HG03064 (cell line): Measurements from ENCODE around the gene AKAP7.
"Not testable (repeated sequence)": the region's sequence is repeated elsewhere in the genome, so short reads cannot be mapped to it uniquely, and the experiment has no call there.

ENCODE experiments used
- ATAC-seq: cut with Tn5 transposase; IDR thresholded peaks from one replicate; pipeline ENCODE4 v1.9.1; 2021; ENCODE audit warnings: low read depth; ENCODE audit not compliant: unreplicated experiment

Gene AKAP7

DNA sequence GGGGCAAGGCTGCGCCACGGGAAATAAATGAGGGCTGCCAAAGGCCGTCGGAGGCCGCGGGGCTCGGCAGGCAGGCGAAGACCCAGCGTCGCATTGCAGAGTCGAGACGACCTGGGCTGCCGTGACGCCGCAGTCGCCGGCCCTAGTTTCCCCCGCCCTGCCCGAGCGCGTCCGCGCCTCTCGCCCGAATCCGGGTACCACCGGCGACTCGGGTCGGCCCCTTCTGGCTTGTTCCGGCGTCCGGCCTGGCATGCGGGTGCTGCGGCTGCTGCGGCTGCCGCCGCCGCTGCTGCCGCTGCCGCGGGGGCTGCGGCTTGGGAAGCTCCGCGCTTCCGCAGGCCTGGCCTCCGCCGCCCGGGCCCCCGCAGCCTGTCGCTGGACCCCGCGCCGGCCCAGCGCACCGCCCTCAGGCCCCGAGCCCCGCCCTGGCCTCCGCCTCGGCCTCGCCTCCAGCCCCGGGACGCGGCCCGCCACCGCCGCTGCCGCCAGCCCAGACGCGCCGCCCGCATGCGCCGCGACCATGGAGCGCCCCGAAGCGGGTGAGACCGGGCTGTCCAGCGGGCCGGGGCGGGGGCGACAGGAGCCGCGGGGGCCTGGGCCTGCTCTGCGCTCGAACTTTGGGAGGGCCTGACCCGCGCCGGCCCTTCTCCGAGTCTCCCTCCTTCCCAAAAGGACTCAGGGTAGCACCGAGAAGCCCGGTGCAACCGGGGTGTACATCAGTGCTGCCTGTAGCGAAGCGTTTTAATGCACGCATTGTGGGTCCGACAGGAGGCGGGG is at the start of gene AKAP7:
AKAP7 (plus strand) TSS at position 224 of the 777 bp plus-strand sequence; CDS start at position 521, 297 bp downstream.
- peak; percentile 73 for ATAC-seq

DNA sequence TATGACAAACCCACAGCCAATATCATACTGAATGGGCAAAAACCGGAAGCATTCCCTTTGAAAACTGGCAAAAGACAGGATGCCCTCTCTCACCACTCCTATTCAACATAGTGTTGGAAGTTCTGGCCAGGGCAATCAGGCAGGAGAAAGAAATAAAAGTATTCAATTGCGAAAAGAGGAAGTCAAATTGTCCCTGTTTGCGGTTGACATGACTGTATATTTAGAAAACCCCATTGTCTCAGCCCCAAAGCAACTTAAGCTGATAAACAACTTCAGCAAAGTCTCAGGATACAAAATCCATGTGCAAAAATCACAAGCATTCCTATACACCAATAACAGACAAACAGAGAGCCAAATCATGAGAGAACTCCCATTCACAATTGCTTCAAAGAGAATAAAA is 44.9 kb upstream of the AKAP7 start:
- ATAC-seq: not testable (repeated sequence)

DNA sequence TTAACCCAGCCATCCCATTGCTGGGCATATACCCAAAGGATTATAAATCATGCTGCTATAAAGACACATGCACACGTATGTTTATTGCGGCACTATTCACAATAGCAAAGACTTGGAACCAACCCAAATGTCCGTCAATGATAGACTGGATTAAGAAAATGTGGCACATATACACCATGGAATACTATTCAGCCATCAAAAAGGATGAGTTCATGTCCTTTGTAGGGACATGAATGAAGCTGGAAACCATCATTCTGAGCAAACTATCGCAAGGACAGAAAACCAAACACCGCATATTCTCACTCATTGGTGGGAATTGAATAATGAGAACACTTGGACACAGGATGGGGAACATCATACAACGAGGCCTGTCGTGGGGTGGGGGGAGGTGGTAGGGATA is 43.3 kb upstream of the AKAP7 start:
- not testable (repeated sequence) for ATAC-seq

DNA sequence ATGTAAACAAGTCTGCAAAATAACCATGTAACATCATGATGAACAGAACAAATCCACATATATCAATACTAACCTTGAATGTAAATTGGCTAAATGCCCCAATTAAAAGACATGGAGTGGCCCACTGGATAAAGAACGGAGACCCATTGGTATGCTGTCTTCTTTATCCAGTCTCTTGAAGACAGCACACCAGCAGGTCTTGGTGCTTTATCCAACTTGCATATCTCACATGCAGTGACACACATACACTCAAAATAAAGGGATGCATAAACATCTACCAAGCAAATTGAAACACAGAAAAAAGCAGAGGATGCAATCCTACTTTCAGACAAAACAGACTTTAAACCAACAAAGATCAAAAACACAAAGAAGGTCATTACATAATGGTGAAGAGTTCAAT is 41.9 kb upstream of the AKAP7 start:
- ATAC-seq: no peak

DNA sequence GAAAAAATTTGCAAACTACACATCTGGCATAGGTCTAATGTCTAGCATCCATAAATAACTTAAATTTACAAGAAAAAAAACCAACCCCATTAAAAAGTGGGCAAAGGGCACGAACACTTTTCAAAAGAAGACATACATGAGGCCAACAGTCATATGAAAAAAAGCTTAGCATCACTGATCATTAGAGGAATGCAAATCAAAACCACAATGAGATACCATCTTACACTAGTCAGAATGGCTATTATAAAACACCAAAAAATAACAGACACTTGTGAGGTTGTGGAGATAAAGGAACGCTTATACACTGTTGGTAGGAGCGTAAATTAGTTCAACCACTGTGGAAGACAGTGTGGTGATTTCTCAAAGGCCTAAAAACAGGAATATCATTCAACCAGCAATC is 38.5 kb upstream of the AKAP7 start:
- no peak for ATAC-seq

DNA sequence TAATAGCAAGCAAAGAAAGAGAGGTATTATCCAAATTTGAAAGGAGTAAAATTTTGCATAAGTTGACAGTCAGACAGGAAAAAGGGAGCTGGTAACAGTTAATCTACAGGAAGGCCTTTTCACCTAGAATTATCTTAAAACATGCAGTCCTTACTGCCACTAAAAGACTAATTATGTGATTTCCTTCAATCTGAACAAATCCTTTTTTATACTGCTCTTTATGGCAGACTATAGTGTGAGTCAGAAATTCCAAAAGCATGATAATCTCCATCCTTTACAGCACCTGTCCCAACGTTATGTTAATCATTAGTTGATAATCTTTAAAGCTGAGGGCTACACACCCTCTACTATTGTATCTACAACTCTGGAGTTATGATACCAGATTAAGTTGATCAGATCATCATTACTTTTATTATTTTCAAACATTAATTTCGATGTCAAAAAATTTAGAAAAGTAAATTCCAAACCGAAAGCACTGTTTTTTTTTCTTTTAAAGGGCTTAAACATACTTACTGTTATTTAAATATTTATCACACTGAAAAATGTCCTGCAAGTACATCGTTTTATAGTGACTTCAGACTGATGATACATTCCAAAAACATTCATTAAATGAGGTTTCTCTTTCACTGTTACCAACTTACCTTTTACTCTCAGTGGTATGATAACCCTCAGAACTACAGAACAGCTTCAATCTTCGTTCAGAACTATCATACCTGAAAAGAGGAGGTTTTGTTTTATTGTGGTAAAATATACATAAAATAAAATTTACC is 33.2 kb upstream of the AKAP7 start:
- ATAC-seq: no peak

DNA sequence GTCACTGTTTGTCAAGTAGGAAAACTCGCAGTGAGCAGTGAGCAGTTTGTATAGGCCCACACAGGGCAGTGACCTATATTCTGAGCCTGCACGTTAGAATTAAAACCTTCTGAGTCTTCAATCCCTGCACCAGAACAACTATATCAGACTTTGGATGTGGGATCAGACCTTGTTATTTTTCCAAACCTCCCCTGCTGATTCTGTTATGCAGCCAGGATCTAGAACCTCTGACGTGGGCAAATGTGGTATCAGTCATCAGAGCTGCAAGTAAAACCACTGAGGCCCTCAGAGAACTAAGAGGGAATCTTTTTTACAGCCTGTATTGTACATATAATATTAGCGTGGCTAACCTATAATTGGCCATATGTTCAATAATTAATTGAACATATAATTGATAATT is 32.0 kb upstream of the AKAP7 start:
- no peak for ATAC-seq

DNA sequence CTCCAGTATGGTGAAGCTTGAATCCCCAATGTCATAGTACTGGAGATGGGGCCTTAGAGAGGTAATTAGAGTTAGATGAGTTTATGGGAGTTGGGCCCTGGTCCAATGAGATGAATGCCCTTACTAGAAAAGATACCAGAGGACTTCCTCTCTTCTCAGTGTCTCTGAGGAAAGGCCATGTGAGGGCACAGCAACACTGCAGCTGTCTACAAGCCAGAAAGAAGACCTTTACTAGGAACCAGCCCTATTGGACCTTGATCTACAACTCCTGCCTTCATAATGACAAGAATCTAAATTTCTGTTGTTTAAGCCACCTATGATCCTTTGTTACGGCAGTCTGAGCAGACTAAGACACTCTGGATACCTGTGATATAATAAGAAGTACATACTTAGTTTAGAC is 31.4 kb upstream of the AKAP7 start:
- no peak for ATAC-seq

DNA sequence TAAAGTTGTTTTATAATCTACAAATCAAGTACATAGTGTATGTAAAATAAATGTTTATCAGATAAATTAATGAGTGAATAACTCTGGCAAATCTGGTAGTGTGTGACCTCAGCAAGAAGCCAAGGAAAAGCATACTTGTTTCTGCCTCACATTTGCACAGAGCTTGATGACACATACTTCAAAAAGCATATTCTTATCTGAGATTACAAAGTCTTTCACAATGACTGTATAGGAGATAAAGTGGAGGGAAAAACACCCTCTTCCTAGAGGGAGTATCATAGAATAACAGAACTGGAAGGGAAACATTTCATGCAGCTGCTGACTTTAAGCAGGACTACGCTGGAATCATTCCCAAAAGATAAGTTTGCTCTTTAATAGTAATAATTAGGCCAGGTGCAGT is 28.1 kb upstream of the AKAP7 start:
- no peak for ATAC-seq

DNA sequence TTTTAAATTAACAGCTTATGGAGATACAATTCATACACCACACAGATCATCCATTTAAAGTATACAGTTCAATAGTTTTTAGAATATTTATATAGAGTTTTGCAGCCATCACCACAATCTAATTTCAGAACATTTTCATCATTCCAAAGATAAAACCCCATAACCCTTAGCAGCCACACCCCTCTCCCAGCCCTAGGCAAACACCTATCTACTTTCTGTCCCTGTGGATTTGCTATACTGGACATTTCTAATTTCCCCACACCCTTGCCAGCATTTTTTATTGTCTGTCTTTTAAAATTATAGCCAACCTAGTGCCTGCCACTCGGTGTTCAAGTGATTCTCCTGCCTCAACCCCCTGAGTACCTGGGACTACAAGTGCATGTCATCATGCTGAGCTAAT is 23.0 kb upstream of the AKAP7 start:
- ATAC-seq: no peak

DNA sequence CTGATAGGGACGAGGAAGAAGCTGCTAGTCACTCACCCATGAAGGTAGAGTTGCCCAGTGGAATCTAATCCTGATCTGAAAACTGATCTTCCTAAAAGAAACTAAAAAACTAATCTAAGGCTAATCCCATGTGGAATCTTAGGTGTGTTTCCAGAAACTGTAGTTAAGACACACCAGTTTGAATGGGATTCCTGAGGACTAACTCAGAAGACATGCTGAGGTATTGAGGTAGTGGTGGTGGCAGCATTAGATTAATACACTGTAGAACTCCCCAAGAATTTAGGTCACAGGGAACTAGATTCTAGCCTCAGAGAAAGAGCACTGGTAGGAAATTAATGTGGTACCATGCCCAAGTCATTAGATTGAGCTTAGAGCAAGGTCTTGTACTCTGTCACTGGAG is 19.6 kb upstream of the AKAP7 start:
- no peak for ATAC-seq

DNA sequence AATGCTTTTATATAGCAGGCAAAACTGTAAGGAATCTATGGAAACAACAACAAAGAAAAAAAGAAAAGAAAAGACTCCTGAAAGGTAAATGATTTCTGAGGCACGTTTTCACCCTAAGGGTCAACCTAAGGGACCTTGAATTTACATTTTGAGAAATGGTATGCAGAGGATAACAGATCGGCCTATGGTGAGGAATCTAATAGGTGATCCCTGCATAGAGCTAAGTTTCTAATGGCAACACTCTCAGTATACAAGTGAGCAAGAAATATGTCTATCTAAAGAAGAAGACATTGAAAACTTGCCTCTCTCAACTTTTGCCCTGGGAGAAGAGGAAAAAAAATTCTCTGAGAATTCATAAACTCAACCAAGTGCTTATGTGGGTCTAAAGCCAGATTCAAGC is 18.9 kb upstream of the AKAP7 start:
- ATAC-seq: no peak

DNA sequence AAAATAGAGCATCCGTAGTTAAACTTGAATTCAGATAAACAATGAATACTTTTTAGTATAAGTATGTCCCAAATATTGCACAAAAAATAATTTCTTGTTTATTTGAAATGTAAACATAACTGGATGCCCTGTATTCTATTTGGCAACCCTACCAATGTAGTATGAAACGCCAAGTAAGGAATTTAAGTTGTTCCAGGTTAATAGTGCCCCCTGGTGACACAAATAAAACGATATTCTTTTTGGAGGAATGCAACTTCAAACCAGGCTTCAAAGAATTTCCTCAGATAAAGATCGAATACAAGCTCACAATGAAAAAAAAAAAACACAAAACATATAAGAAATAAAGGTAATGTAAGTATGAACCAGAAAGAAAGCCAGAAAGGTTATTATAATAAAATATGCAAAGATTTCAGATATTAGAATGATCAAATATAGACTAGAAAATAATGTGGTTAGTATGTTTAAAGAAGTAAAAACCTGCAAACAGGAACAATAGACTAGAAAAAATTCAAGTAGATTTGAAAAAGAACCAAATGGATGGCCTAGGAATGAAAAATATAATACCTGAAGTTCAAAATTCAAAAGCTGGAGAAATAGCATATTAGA is 18.4 kb upstream of the AKAP7 start:
- ATAC-seq: no peak

DNA sequence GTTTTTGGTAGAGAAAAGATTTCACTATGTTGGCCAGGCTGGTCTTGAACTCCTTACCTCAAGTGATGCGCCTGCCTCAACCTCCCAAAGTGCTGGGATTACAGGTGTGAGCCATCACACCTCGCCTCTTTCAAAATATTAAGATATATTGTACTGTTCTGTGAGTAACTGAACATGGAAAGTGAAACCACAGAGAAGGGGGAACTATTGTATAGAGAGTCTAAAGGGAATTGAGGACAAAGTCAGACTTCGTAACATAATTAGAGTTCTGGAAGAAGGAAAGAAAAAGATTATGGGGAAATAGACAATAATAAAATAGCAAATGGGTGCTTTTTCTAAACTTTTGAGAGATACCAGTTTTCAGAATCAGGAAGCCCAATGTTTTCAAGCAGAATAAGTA is 17.4 kb upstream of the AKAP7 start:
- ATAC-seq: no peak

DNA sequence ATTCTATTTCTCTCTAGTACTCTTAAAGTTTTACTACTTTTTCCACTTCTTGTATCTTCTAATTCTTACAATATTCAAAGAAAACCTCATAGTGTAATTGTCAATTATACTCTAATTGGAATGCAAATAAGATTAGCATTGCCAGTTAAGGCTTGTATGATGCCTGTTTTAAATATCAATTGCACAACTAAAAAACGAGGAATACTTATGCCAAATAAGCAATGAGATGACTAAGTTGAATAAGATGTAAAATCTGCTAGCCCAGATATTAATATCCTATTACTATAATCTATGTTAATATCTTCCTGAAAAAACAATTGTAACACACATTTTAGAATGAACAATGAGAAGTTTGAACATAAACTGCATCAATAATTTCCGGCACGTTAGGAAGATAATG is 13.3 kb upstream of the AKAP7 start:
- ATAC-seq: no peak

DNA sequence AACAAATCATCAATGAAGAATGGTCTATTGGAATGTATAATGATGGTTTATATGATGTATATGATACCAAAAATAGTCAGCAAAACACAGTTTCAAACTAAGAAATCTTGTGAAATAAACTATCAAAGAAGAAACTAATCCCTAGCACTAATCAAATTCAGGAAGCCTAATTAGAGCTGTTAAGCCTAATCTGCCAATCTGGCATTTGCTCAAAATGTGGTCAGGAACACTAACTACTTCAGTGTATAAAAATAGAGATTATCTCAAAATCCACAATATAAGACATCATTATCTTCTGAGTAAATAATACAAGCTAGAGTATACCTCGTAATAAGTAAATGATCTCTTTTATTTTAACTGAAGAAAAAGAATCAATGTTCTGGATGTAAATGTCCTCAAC is 12.8 kb upstream of the AKAP7 start:
- ATAC-seq: no peak

DNA sequence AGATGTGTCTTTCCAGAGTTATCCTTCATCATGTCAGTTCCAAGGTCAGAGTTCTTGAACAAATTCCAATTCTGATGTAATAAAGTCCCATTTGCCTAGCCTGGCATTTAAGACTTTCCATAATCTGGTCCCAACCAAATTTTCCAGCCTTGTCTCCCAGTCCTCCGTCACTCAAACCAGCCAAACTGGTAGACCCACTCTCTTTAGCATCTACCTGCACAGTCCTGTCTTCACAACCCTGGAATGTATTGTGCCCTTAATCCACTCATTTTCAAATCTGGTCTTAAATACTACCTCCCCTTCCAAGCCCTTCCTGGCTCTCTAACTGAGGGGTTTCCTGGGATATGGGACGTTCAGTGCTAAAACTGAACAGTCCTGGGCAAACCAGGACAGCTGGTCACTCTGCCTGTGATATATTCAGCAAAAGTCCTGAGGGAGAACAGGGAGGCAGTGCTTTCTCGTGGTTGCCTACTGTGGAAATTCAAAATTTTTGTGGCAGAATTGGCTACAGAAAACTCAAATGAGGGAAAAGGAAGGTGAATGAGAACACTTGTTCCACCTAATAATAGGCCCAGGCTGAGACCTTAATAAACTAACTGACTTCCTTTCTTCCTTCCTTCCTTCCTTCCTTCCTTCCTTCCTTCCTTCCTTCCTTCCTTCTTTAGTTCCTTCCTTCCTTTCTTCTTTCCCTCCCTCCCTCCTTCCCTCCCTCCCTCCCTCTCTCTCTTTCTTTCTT is 10.8 kb upstream of the AKAP7 start:
- no peak for ATAC-seq

DNA sequence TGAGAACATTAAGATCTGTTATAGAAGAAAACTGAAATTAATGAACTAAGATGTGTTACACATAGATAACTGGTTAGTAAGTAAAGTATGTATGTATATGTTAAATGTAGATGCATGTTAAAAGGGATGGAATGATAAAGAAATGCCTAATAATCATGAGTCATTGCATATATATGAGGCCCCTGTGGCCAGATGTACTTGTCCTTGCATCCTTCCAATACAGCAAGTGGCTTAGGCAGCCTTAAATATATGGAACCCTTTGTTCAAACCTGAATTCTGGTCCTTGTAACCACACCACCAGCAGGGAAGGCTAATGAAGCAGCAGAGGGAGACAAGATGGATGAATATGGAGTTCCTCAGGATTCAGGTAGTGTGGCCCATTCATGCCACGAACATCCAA is 9.8 kb upstream of the AKAP7 start:
- no peak for ATAC-seq

DNA sequence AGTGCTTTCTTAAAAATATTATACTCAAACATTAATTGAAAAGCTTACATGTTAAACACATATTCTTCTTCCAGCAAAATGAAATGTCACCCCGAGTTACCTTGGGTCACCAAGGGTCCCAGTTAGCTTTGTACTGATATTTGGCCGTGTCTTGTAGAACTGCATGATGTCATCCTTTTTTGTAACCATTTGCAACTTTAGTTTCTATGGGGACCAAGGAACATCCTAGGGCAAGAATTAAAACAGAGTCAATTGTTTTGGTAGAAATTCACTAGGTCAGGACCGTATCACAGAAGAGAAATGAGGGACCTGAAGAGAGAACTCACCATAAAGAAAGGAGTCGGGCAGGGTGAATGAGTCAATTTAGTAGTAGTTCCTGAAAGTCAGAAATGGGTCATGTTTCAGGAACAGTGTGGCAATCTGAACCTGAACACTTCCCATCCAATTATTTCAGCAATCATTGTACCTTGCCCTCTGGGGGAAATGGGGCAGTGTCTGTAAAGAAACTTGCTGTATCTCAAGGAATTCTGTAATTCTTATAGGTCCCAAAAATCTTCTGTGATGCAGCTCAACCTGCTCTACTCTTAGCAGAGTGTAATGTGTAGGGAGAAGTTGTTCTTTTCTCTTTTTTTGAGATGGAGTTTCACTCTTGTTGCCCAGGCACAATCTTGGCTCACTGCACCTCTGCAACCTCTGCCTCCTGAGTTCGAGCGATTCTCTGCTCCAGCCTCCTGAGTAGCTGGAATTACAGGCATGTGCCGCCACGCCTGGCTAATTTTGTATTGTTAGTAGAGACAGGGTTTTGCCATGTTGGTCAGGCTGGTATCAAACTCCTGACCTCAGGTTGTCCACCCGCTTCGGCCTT is 5.3 kb upstream of the AKAP7 start:
- ATAC-seq: no peak

DNA sequence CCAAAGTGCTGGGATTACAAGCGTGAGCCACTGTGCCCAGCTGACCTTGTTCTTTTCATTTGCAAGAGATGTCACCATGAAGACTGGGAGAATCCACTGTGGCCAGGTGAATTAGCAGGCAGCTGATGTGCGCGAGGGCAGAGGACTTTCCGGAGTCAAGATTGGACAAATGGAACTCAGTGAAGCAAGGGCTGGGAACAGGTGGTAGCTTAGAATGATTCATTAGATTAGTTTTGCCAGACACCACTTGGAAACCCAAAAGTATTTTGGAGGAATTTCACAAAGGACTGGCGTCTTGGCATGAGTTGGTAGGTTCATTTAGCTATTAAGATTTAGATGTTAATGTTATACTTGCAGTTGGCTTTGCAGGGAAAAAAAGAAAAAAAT is 4.7 kb upstream of the AKAP7 start:
- no peak for ATAC-seq
